ENCODE measurements around the gene HDAC10.

HDAC10 gene

DNA sequence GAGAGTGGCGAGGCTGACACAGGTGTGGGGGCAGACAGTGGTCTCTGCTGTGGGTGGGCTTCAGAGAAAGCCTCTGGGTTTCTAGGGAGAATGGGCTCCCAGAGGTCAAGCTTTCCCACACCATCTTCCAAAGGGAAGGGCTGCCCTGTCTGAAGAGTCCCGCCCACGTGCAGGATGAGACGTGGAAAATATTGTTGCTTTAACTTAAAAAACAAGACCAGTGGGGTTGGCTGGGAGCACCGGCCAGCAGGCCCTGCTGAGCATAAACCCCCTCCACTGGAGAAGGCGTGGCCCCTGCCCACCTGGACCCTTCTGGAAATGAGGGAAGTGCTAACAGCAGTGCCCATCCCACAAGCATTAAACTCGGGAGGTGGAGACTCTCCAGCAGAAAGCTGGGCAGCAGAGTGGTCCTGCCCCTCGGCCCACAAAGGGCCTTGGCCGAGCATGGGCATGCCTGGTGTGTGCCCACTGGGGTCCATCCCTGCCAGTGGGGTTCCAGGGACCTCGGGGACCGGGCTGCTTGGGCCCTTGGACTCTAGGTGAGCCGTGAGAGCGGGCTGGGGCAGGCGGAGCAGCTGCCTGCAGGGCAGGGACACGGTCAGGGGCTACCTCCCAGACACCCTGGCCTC, 34.9 kb downstream of the HDAC10 start:
- H3K4me3 ChIP-seq (ENCODE audit: low read depth, low read length) = no peak overlapping the region
- TF ChIP-seq MYC (IDR thresholded peaks at IDR 0.05; ENCODE audit: low read depth, low read length) (no peak), POLR2A (IDR thresholded peaks at IDR 0.05; ENCODE audit: extremely low read depth, insufficient read length) (no peak)
- TF ChIP-seq, protein P1, sequence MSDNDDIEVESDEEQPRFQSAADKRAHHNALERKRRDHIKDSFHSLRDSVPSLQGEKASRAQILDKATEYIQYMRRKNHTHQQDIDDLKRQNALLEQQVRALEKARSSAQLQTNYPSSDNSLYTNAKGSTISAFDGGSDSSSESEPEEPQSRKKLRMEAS (IDR thresholded peaks at IDR 0.05; ENCODE audit: low read depth, low read length) = no peak
- TF ChIP-seq, protein P2, sequence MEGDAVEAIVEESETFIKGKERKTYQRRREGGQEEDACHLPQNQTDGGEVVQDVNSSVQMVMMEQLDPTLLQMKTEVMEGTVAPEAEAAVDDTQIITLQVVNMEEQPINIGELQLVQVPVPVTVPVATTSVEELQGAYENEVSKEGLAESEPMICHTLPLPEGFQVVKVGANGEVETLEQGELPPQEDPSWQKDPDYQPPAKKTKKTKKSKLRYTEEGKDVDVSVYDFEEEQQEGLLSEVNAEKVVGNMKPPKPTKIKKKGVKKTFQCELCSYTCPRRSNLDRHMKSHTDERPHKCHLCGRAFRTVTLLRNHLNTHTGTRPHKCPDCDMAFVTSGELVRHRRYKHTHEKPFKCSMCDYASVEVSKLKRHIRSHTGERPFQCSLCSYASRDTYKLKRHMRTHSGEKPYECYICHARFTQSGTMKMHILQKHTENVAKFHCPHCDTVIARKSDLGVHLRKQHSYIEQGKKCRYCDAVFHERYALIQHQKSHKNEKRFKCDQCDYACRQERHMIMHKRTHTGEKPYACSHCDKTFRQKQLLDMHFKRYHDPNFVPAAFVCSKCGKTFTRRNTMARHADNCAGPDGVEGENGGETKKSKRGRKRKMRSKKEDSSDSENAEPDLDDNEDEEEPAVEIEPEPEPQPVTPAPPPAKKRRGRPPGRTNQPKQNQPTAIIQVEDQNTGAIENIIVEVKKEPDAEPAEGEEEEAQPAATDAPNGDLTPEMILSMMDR (IDR thresholded peaks at IDR 0.05; ENCODE audit: low read depth, low read length) = no peak
- DNase-seq (ENCODE audit: low read depth) = no peak

DNA sequence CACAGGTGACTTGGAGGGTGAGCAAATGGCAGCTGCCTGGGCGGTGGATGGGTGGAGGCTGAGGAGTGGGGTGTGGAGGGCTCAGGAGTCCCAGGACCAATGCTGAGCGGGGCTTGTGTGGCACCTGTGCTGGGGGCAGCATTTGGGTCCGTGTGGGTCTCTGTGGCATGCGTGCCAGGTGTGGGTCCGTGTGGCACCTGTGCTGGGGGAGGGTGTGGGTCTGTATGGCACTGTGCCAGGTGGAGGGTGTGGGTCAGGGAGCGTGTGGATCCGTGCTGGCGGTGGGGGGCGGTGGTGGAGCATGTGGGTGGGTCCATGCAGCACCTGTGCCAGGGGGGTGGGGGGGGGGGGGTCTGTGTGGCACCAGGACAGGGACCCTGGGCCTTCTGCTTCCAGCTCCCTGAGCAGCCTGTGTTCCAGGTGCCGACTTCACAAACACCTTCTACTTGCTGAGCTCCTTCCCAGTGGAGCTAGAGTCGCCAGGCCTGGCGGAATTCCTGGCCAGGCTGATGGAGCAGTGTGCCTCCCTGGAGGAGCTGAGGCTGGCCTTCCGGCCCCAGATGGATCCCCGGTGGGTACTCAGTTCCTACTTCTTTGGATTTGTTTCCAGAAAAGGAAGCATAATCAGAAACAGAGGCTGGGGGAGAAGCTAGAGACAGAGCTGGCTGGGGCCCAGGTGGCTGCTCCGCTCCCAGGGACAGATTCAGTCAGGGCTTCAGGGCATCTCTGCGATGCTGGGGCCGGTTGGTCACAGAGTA, 35.6 kb downstream of the HDAC10 start:
- TF ChIP-seq POLR2A (IDR thresholded peaks at IDR 0.05; ENCODE audit: extremely low read depth, insufficient read length) (no peak), MYC (IDR thresholded peaks at IDR 0.05; ENCODE audit: low read depth, low read length) (no peak)
- TF ChIP-seq, protein P2 (IDR thresholded peaks at IDR 0.05; ENCODE audit: low read depth, low read length) = no peak
- TF ChIP-seq, protein P1 (IDR thresholded peaks at IDR 0.05; ENCODE audit: low read depth, low read length) = no peak
- DNase-seq (ENCODE audit: low read depth) = no peak
- no peak overlapping the region for H3K4me3 ChIP-seq (ENCODE audit: low read depth, low read length)

DNA sequence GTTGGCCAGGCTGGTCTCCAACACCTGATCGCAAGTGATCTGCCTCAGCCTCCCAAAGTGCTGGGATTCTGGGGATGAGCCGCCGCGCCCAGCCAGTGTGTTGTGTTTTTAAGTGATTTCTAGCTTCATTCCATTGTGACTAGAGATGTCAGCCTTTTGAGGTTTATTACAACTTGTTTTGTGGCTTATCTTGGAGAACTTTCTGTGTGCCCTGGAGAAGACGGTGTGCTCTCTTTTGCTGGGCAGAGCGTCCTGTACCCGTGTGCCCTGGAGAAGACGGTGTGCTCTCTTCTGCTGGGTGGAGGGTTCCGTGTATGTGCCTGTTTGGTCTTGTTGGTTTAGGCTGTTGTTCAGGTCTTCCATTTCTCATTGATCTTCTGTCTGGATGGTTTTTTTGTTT, 37.8 kb downstream of the HDAC10 start:
- H3K4me3 ChIP-seq (ENCODE audit: low read depth, low read length) = no peak overlapping the region
- DNase-seq (ENCODE audit: low read depth) = no peak
- no peak for TF ChIP-seq POLR2A (IDR thresholded peaks at IDR 0.05; ENCODE audit: extremely low read depth, insufficient read length)
- no peak for TF ChIP-seq MYC (IDR thresholded peaks at IDR 0.05; ENCODE audit: low read depth, low read length)
- TF ChIP-seq, protein P1 (IDR thresholded peaks at IDR 0.05; ENCODE audit: low read depth, low read length) = no peak
- TF ChIP-seq, protein P2 (IDR thresholded peaks at IDR 0.05; ENCODE audit: low read depth, low read length) = no peak

GRCh38 chr22:50211147-50211546, 39.9 kb downstream of the HDAC10 start:
- H3K4me3 ChIP-seq (ENCODE audit: low read depth, low read length) = no peak overlapping the region
- TF ChIP-seq, protein P2 (IDR thresholded peaks at IDR 0.05; ENCODE audit: low read depth, low read length) = no peak
- no peak for TF ChIP-seq MYC (IDR thresholded peaks at IDR 0.05; ENCODE audit: low read depth, low read length)
- DNase-seq (ENCODE audit: low read depth) = no peak

GRCh38 chr22:50210378-50211139, 40.5 kb downstream of the HDAC10 start:
- TF ChIP-seq, protein P1 (IDR thresholded peaks at IDR 0.05; ENCODE audit: low read depth, low read length) = no peak
- TF ChIP-seq MYC (IDR thresholded peaks at IDR 0.05; ENCODE audit: low read depth, low read length) (no peak), POLR2A (IDR thresholded peaks at IDR 0.05; ENCODE audit: extremely low read depth, insufficient read length) (no peak)
- TF ChIP-seq, protein P2 (IDR thresholded peaks at IDR 0.05; ENCODE audit: low read depth, low read length) = no peak
- no peak overlapping the region for H3K4me3 ChIP-seq (ENCODE audit: low read depth, low read length)
- no peak for DNase-seq (ENCODE audit: low read depth)
